NOMO-1 treated with DMSO at 0.1 percent for 48 hours (cell line): ENCODE results near the gene ZBTB46.
"Not testable (repeated sequence)": the region's sequence is repeated elsewhere in the genome, so short reads cannot be mapped to it uniquely, and the experiment has no call there.

Source experiments
- DNase-seq: peaks from one replicate; lab custom pipeline; 2025; ENCODE audit not compliant: unreplicated experiment; lab: John Stamatoyannopoulos, UW

ZBTB46 gene, protein sequence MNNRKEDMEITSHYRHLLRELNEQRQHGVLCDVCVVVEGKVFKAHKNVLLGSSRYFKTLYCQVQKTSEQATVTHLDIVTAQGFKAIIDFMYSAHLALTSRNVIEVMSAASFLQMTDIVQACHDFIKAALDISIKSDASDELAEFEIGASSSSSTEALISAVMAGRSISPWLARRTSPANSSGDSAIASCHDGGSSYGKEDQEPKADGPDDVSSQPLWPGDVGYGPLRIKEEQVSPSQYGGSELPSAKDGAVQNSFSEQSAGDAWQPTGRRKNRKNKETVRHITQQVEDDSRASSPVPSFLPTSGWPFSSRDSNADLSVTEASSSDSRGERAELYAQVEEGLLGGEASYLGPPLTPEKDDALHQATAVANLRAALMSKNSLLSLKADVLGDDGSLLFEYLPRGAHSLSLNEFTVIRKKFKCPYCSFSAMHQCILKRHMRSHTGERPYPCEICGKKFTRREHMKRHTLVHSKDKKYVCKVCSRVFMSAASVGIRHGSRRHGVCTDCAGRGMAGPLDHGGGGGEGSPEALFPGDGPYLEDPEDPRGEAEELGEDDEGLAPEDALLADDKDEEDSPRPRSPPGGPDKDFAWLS

GRCh38 chr20:63830841-63831588 is at the start of gene ZBTB46:
Gene ZBTB46 (minus strand): TSS chr20:63831264. CDS start chr20:63790757, 40,507 bp downstream.
- DNase-seq, result no peak

- no peak for DNase-seq
Observed at GRCh38 chr20:63878899-63879663, 48.0 kb upstream of the ZBTB46 start.

- DNase-seq, result no peak
Observed at GRCh38 chr20:63877755-63878470, 46.8 kb upstream of the ZBTB46 start.

GRCh38 chr20:63876489-63877036 is 45.5 kb upstream of the ZBTB46 start:
- no peak for DNase-seq

- DNase-seq, result not testable (repeated sequence)
Observed at GRCh38 chr20:63874241-63874640, 43.2 kb upstream of the ZBTB46 start.

DNA sequence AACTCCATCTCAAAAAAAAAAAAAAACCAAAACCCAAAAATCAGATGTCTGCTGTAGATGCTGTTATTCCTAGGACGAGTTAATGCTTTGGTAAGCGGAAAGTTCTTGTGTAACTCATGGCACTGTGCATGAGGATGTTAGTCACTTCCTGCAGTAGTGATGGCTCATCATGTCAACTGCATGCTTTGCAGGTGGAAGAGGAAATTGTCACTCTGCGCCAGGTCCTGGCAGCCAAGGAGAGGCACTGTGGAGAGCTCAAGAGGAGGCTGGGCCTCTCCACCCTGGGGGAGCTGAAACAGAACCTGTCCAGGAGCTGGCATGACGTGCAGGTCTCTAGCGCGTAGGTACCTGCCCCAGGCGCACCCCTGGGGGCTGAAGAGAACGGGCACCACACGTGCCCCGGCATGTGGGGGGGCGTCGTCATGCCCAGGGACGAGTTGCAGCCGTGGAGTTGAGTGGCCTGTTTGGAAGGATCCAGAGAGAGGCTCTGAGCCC is 42.5 kb upstream of the ZBTB46 start:
- DNase-seq, result peak; percentile 96

DNA sequence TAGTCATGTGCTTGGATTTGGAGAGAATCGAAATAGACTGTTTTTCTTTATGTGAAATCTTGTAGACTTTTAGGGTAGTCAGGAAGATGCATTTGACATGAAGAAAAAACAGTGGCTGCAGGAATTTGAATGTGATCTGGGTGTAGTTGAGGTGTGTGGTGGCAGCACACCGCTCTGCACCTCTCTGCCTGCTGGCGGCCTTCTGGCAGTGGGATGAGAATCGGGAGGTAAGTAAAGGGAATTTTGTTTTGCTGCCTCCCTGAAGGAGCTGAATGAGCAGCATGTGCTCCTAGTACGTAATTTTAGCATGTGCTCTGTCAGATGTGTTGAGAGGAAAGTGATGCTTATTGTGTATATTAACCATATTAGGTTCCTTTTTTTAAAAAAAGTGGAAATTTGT is 37.2 kb upstream of the ZBTB46 start:
- DNase-seq, result no peak

GRCh38 chr20:63867042-63867441 is 36.0 kb upstream of the ZBTB46 start:
- DNase-seq, result not testable (repeated sequence)

GRCh38 chr20:63864978-63865640 is 34.0 kb upstream of the ZBTB46 start, which contains the start of gene TPD52L2:
Gene TPD52L2 (plus strand): TSS chr20:63865270. CDS start chr20:63865366, 96 bp downstream.
- DNase-seq, result peak; percentile 98

GRCh38 chr20:63864545-63864977 is 33.5 kb upstream of the ZBTB46 start:
- no peak for DNase-seq

DNA sequence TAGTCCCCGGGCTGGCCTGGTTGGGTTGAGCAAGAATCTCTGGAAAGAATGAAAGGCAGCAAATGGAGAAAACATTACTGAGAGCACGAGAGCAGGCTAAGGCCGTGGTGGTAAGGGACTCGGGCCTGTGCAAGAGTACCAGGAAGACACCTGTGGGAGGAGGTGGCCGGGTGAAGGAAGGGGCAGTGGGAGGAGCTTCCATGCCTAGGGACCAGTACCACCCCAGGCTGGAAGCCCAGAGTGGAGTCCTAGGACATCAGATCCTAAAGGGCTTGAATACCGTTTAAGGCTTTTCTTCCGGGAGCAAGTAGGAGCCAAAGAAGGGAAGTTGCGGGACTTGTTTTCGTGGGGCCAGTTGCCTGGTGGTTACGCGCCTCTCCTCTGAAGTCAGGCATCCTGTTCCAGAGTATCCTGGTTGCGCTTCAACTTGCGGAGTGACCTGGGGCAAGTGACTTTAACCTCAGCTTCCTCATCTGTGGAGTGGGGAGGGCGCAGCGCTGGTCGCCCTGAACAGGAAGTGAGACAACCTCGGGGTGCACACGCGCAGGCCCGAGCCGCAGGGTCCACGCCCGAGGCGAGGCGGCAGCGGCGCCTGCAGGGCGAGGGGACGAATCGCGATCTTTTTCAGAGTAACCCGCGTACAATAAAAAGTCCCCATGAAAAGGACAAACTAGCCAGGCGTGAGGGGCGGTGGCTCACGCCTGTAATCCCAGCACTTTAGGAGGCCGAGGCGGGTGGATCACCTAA is 32.9 kb upstream of the ZBTB46 start:
- DNase-seq, result peak; percentile 94

DNA sequence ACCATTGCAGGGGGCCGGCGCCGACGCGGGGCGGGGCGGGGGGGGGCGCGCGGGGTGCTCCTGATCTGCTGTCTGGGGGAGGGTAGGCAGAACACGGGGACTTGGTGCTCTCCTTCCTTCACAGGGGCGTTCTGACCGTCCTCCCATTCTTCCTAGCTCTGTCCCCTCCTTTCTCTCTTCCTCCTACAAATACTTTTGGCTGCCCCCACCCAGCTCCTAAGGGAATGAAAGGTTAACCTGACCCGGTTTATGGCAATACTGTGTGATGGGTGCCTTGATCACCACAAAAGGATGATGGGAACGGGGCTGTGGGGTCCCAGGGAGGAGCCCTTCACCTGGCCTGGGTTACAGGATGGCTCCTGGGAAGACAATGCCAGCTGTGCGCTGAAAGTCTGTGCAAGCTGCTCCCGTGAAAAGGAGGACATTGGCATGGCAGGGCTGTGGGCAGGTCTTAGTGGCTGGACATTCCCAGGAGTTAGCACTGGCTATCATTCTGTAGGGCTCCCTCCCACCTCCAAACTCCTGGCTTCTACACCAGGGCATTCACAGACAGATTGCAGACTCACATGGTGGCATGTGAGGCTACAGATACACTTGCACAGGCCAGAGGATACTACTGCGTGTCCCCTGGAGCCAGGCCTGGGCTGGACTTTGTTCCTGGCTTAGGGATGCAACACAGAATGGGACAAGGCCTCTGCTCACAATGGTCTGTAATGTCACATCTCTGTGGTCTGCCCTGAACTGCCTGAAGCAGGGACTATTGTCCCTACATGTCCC is 32.1 kb upstream of the ZBTB46 start:
- DNase-seq, result no peak

DNA sequence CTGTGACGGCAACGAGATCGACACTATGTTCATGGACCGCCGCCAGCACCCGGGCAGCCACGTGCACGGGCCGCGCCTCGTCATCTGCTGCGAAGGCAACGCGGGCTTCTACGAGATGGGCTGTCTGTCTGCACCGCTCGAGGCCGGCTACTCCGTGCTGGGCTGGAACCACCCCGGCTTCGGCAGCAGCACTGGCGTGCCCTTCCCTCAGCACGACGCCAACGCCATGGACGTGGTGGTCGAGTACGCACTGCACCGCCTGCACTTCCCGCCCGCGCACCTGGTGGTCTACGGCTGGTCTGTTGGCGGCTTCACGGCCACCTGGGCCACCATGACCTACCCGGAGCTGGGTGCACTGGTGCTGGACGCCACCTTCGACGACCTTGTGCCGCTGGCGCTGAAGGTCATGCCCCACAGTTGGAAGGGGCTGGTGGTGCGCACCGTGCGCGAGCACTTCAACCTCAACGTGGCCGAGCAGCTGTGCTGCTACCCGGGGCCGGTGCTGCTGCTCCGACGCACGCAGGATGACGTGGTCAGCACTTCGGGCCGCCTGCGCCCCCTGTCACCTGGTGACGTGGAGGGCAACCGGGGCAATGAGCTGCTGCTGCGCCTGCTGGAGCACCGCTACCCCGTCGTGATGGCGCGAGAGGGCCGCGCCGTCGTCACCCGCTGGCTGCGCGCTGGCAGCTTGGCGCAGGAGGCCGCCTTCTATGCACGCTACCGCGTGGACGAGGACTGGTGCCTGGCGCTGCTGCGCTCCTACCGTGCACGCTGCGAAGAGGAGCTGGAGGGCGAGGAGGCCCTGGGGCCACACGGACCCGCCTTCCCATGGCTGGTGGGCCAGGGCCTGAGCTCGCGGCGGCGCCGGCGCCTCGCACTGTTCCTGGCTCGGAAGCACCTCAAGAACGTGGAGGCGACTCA is 31.2 kb upstream of the ZBTB46 start:
- DNase-seq, result no peak

- no peak for DNase-seq
Observed at GRCh38 chr20:63861365-63861934, 30.4 kb upstream of the ZBTB46 start, which contains the start of gene ABHD16B. Gene ABHD16B (plus strand): TSS chr20:63861498. CDS start chr20:63861541, 43 bp downstream.

- peak; percentile 74 for DNase-seq
Observed at GRCh38 chr20:63860325-63861051, 29.4 kb upstream of the ZBTB46 start.
